B cell (primary cell): ENCODE data around the gene KRTAP29-1. TPM values are rescaled to one million over a fixed set of nuclear protein-coding genes. Genes with fewer than 3 reads are reported as not detected.

ENCODE experiments used
- ATAC-seq: fragments of 200-7000 bp; cut with Tn5 transposase; one replicate; pipeline ENCODE4 v1.10.0; 2021; ENCODE audit warnings: low read depth, mild to moderate bottlenecking, moderate number of reproducible peaks, moderate library complexity
- CTCF ChIA-PET: fragments of 350-600 bp; sonication (Branson Sonifier 250); formaldehyde crosslinking; loops from one replicate; lab custom pipeline; 2021; ENCODE audit warnings: antibody characterized with exemption, inconsistent platforms; lab: Charles Lee
- POLR2A ChIA-PET: fragments of 350-600 bp; sonication (Branson Sonifier 250); formaldehyde crosslinking; loops from one replicate; lab custom pipeline; 2021; ENCODE audit warnings: antibody characterized with exemption; lab: Charles Lee
- DNase-seq: peaks from one replicate; pipeline ENCODE4 v3.0.0; 2013
- H2AFZ ChIP-seq: 2 replicates; pipeline ENCODE4 v1.6.1; 2012; ENCODE audit warnings: mild to moderate bottlenecking, low read depth, low read length; ENCODE audit not compliant: insufficient read depth, poor library complexity, severe bottlenecking
- H3K27ac ChIP-seq, 2 donors: 1 replicate in 1 of 2; 2 replicates in 1 of 2; pipeline ENCODE4 v1.5.1; 2012 to 2013; ENCODE audit warnings: low read length in 2 of 2, mild to moderate bottlenecking in 2 of 2, moderate library complexity in 1 of 2
- H3K27me3 ChIP-seq, 4 experiments: fragments of 200-600 bp in 1 of 4; sonication (generic) in 1 of 4; replicated peaks in 1 of 4; 1 replicate in 2 of 4; 2 replicates in 2 of 4; pipeline versions ENCODE4 v1.6.1 to v1.7.0; 2013 to 2016; ENCODE audit warnings: low read length in 3 of 4, mild to moderate bottlenecking in 2 of 4, mixed read lengths in 1 of 4, moderate library complexity in 1 of 4; ENCODE audit not compliant: insufficient read depth in 4 of 4, control insufficient read depth in 3 of 4; ENCODE audit errors: control extremely low read depth in 1 of 4
- H3K36me3 ChIP-seq, 2 experiments: replicated peaks in 1 of 2; 1 replicate in 1 of 2; 2 replicates in 1 of 2; pipeline versions ENCODE4 v1.6.1 to v1.7.1; 2013; ENCODE audit warnings: low read length in 1 of 2; ENCODE audit not compliant: insufficient read depth in 2 of 2, control insufficient read depth in 1 of 2; ENCODE audit errors: control extremely low read depth in 1 of 2, extremely low read depth in 1 of 2
- H3K4me1 ChIP-seq, 2 donors: fragments of 200-600 bp in 1 of 2; sonication (generic) in 1 of 2; 1 replicate in 1 of 2; 2 replicates in 1 of 2; pipeline versions ENCODE4 v1.5.1 to v1.6.1; 2013 to 2017; ENCODE audit warnings: low read length in 2 of 2; ENCODE audit not compliant: control insufficient read depth in 2 of 2, insufficient read depth in 2 of 2
- H3K4me2 ChIP-seq: replicated peaks from 2 replicates; pipeline ENCODE3; 2012; ENCODE audit warnings: mild to moderate bottlenecking, low read depth, low read length; ENCODE audit not compliant: poor library complexity, severe bottlenecking
- H3K4me3 ChIP-seq, 5 experiments: fragments of 200-600 bp in 1 of 5; sonication (generic) in 1 of 5; 1 replicate in 3 of 5; 2 replicates in 2 of 5; pipeline versions ENCODE4 v1.5.1 to v1.7.0; 2011 to 2016; ENCODE audit warnings: low read length in 4 of 5, mild to moderate bottlenecking in 4 of 5, low read depth in 2 of 5, control low read depth in 1 of 5, moderate library complexity in 1 of 5; ENCODE audit not compliant: insufficient read depth in 1 of 5; ENCODE audit errors: control extremely low read depth in 1 of 5, extremely low read depth in 1 of 5
- H3K79me2 ChIP-seq: fragments of 200-600 bp; sonication (generic); one replicate; pipeline ENCODE4 v1.6.0; 2016; ENCODE audit warnings: low read length; ENCODE audit not compliant: control insufficient read depth, insufficient read depth
- H3K9ac ChIP-seq: fragments of 200-600 bp; sonication (generic); 2 replicates; pipeline ENCODE4 v1.6.1; 2017; ENCODE audit warnings: mild to moderate bottlenecking, low read length, moderate library complexity
- H3K9me3 ChIP-seq, 3 donors: one replicate each; pipeline versions ENCODE4 v1.6.1 to v1.7.1; 2013; ENCODE audit warnings: low read length in 2 of 3; ENCODE audit not compliant: control insufficient read depth in 2 of 3, insufficient read depth in 1 of 3; ENCODE audit errors: control extremely low read depth in 1 of 3
- H4K20me1 ChIP-seq: 2 replicates; pipeline ENCODE4 v1.6.0; 2012; ENCODE audit warnings: mild to moderate bottlenecking, low read length; ENCODE audit not compliant: insufficient read depth, control insufficient read depth, poor library complexity, severe bottlenecking
- H3K27ac Mint-ChIP-seq: one replicate; pipeline ENCODE4 v1.8.0; 2021; ENCODE audit warnings: mixed read lengths
- H3K27me3 Mint-ChIP-seq: one replicate; pipeline ENCODE4 v1.8.0; 2021; ENCODE audit warnings: mixed read lengths
- H3K4me1 Mint-ChIP-seq: one replicate; pipeline ENCODE4 v1.8.0; 2021; ENCODE audit warnings: mixed read lengths
- H3K4me3 Mint-ChIP-seq: one replicate; pipeline ENCODE4 v1.8.0; 2021; ENCODE audit warnings: mixed read lengths
- H3K9me3 Mint-ChIP-seq: one replicate; pipeline ENCODE4 v1.8.0; 2022; ENCODE audit warnings: mixed read lengths; ENCODE audit not compliant: insufficient read depth
- CTCF ChIP-seq: fragments of 200-600 bp; IDR thresholded peaks from one replicate; pipeline ENCODE4 v1.8.0; 2022; ENCODE audit warnings: antibody characterized with exemption, mild to moderate bottlenecking
- EZH2 ChIP-seq: IDR thresholded peaks from 2 replicates; pipeline ENCODE4 v1.6.1; 2012; ENCODE audit warnings: borderline replicate concordance, low read depth, mild to moderate bottlenecking, moderate library complexity, low read length; ENCODE audit not compliant: insufficient read depth, poor library complexity, severe bottlenecking
- WGBS: methylation state at CpG from one replicate; pipeline ENCODE4 v1.1.5; 2013; ENCODE audit warnings: missing lambda C conversion rate; ENCODE audit not compliant: insufficient coverage; 5-methylcytosine and 5-hydroxymethylcytosine counted together
- intact Hi-C: fragments of 100-400 bp; cut with micrococcal nuclease; formaldehyde crosslinking; loops from one replicate; pipeline ENCODE4 v1.10.0; 2022
- polyA plus RNA-seq: library from polyadenylated mRNA; depleted of rRNA; stranded (reverse); fragments of >200 nt; gene quantifications from 2 replicates; pipeline ENCODE4 v1.2.3, GENCODE V29; 2012
- total RNA-seq, 2 donors: library from RNA; stranded (reverse); fragments of 120-200 nt in 1 of 2; gene quantifications; 1 replicate in 1 of 2; 2 replicates in 1 of 2; pipeline versions ENCODE4 v1.2.3 to v1.2.4, GENCODE V29; 2013 to 2022

The KRTAP29-1 gene
- total and polyA plus RNA-seq, 2 donors (not counting 1 experiment from before 2014, with no cell fraction given): 0.43 TPM; not detected in 1

- Mint-ChIP-seq H3K4me3 (no peak overlapping the region), H3K9me3 (peaks cover 2% of the 10 kb centered on the region), H3K27me3 (peaks cover 3% of the 10 kb centered on the region), H3K4me1 (peaks cover 36% of the 10 kb centered on the region), H3K27ac (no peak overlapping the region)
- no peak for DNase-seq
- TF ChIP-seq EZH2 (no peak), CTCF (no peak)
- H3K4me3 ChIP-seq: no peak overlapping the region
- H2AFZ ChIP-seq: no peak overlapping the region
- H3K27me3 ChIP-seq: no peaks in the 10 kb centered on the region
- H3K4me2 ChIP-seq: no peak overlapping the region
- no peak overlapping the region for H3K9ac ChIP-seq
- no peaks in the 10 kb centered on the region for H3K79me2 ChIP-seq
- ATAC-seq: no peak
- peaks cover 29 to 30% of the 10 kb centered on the region in 2 donors for H3K4me1 ChIP-seq
- intact Hi-C loops: no loop called here
- H3K9me3 ChIP-seq: no peaks in the 10 kb centered on the region
- no peaks in the 10 kb centered on the region for H3K36me3 ChIP-seq
- no peak overlapping the region for H3K27ac ChIP-seq
- CTCF ChIA-PET: interaction anchor here (1.0 kb wide), 1 partner anchor 18 kb away, joined by 4 read pairs; no protein-coding TSS in a partner anchor
- 93% methylated on average over 9 of the region's 12 CpGs for WGBS
- H4K20me1 ChIP-seq: no peaks in the 10 kb centered on the region
- POLR2A ChIA-PET: no interaction called here
Measured at GRCh38 chr17:41304091-41304490, 1.4 kb upstream of the KRTAP29-1 start.

- TF ChIP-seq CTCF (no peak), EZH2 (no peak)
Measured at GRCh38 chr17:41302981-41303380, 330 bp upstream of the KRTAP29-1 start.

More at GRCh38 chr17:41302981-41303380, 330 bp upstream of the KRTAP29-1 start:
- 100% methylated on average over 3 of the region's 4 CpGs for WGBS
- peaks cover 25% of the 10 kb centered on the region for H3K4me1 Mint-ChIP-seq
- H3K27ac Mint-ChIP-seq: no peak overlapping the region
- ATAC-seq (no peak), DNase-seq (no peak)
- no peak overlapping the region for H3K4me2 ChIP-seq
- no peak overlapping the region for H3K4me3 ChIP-seq
- H3K36me3 ChIP-seq: no peaks in the 10 kb centered on the region
- no peaks in the 10 kb centered on the region for H3K9me3 ChIP-seq
- peaks cover 18 to 19% of the 10 kb centered on the region in 2 donors for H3K4me1 ChIP-seq
- H3K27me3 ChIP-seq: no peaks in the 10 kb centered on the region
- H4K20me1 ChIP-seq: no peaks in the 10 kb centered on the region
- no peak overlapping the region for H3K4me3 Mint-ChIP-seq
- ChIA-PET POLR2A (no interaction called here), CTCF (interaction anchor here (1.4 kb wide), 1 partner anchor 11 kb away, joined by 4 read pairs; no protein-coding TSS in a partner anchor)
- no peak overlapping the region for H3K9ac ChIP-seq
- H3K27me3 Mint-ChIP-seq: peaks cover 10% of the 10 kb centered on the region
- no peak overlapping the region for H3K27ac ChIP-seq
- peaks cover 2% of the 10 kb centered on the region for H3K9me3 Mint-ChIP-seq
- H2AFZ ChIP-seq: no peak overlapping the region
- intact Hi-C loops: no loop called here
- no peaks in the 10 kb centered on the region for H3K79me2 ChIP-seq
